Hair follicular keratinocyte (primary cell): ENCODE data around the gene LRFN5. TPM values are rescaled to one million over a fixed set of nuclear protein-coding genes. Genes with fewer than 3 reads are reported as not detected.

Source experiments
- total RNA-seq: library from RNA; depleted of rRNA; stranded (reverse); fragments of >200 nt; gene quantifications from 2 replicates; pipeline ENCODE4 v1.2.3, GENCODE V29; 2015

LRFN5 gene
- not detected in 2 replicates for total RNA-seq

GRCh38 chr14:41606532-41607303, at the start of gene LRFN5:
Gene LRFN5 (plus strand): TSS chr14:41606876.

